ENCODE data around the gene SEZ6. TPM values are rescaled to one million over a fixed set of nuclear protein-coding genes. Genes with fewer than 3 reads are reported as not detected.
A peak's percentile ranks its signal among the peaks of the same experiment; 100 is the strongest.

SEZ6 gene
- polyA plus RNA-seq, 3 donors: 0.22 to 0.49 (median 0.48) TPM

GRCh38 chr17:28954886-28955285 lies 50.9 kb downstream of the SEZ6 start:
- no peak for DNase-seq

GRCh38 chr17:28953444-28954118 lies 52.3 kb downstream of the SEZ6 start:
- DNase-seq: peak; percentile 58

- peak; percentile 99 for DNase-seq
Observed at GRCh38 chr17:28951991-28952975, 53.5 kb downstream of the SEZ6 start.

- peak; percentile 100 for DNase-seq
Observed at GRCh38 chr17:28951428-28951990, 54.3 kb downstream of the SEZ6 start, which contains the start of gene PHF12. PHF12 (minus strand) TSS chr17:28951518; CDS start chr17:28950960, 558 bp downstream.

- no peak for DNase-seq
Observed at GRCh38 chr17:28950752-28951427, 54.9 kb downstream of the SEZ6 start.

GRCh38 chr17:28950017-28950751 lies 55.6 kb downstream of the SEZ6 start:
- peak; percentile 47 for DNase-seq

- DNase-seq: peak; percentile 73
Observed at GRCh38 chr17:28949185-28950016, 56.4 kb downstream of the SEZ6 start.

- no peak for DNase-seq
Observed at GRCh38 chr17:28948873-28949184, 57.0 kb downstream of the SEZ6 start.

- DNase-seq: no peak
Observed at GRCh38 chr17:28948342-28948741, 57.5 kb downstream of the SEZ6 start.

- no peak for DNase-seq
Observed at GRCh38 chr17:28947639-28948038, 58.2 kb downstream of the SEZ6 start.

- no peak for DNase-seq
Observed at GRCh38 chr17:28946239-28946638, 59.6 kb downstream of the SEZ6 start.

- no peak for DNase-seq
Observed at GRCh38 chr17:28944862-28945741, 60.7 kb downstream of the SEZ6 start.

- no peak for DNase-seq
Observed at GRCh38 chr17:28944343-28944742, 61.5 kb downstream of the SEZ6 start.

GRCh38 chr17:28942925-28943324 lies 62.9 kb downstream of the SEZ6 start:
- DNase-seq: no peak

GRCh38 chr17:28941251-28941650 lies 64.6 kb downstream of the SEZ6 start:
- no peak for DNase-seq

GRCh38 chr17:28940675-28941074 lies 65.2 kb downstream of the SEZ6 start:
- DNase-seq: no peak

GRCh38 chr17:28940142-28940541 lies 65.7 kb downstream of the SEZ6 start:
- no peak for DNase-seq

- DNase-seq: no peak
Observed at GRCh38 chr17:28938552-28938951, 67.3 kb downstream of the SEZ6 start.

GRCh38 chr17:28937044-28937729 lies 68.6 kb downstream of the SEZ6 start:
- no peak for DNase-seq
